Stomach (tissue), 4 donors: ENCODE results near the gene EBF3.

ENCODE experiments used
- CTCF ChIP-seq, 7 experiments: fragments of 450-650 bp in 4 of 7; fragments of 200-600 bp in 3 of 7; sonication (generic) in 3 of 7; IDR thresholded peaks; one replicate each; pipeline ENCODE4 v1.5.1; 2016 to 2019; ENCODE audit warnings: antibody characterized with exemption in 7 of 7, control low read depth in 2 of 7, mild to moderate bottlenecking in 1 of 7
- EP300 ChIP-seq: sonication (generic); formaldehyde crosslinking; IDR thresholded peaks from one replicate; pipeline ENCODE4 v1.6.1; 2017; ENCODE audit warnings: antibody characterized with exemption
- POLR2A ChIP-seq, 4 donors: fragments of 450-650 bp; IDR thresholded peaks; one replicate each; pipeline ENCODE4 v1.6.1; 2016; ENCODE audit warnings: antibody characterized with exemption in 4 of 4, control low read depth in 2 of 4, mild to moderate bottlenecking in 1 of 4, moderate library complexity in 1 of 4

GRCh38 chr10:129935867-129936152 lies 28.3 kb downstream of the EBF3 start:
- TF ChIP-seq CTCF (IDR thresholded peaks at IDR 0.05) (no peak), POLR2A (IDR thresholded peaks at IDR 0.05) (no peak), EP300 (no peak)
